ENCODE measurements around the gene MYO16. TPM values are rescaled to one million over a fixed set of nuclear protein-coding genes. Genes with fewer than 3 reads are reported as not detected.

The MYO16 gene
- total RNA-seq, 1 donor from 2014 or later, result not detected

GRCh38 chr13:109241160-109241559 lies 611.7 kb downstream of the MYO16 start:
- Mint-ChIP-seq H3K36me3 (ENCODE audit: low read depth) (no peaks in the 10 kb centered on the region), H3K9me3 (no peaks in the 10 kb centered on the region), H3K4me1 (ENCODE audit: low read depth) (no peaks in the 10 kb centered on the region), H3K27me3 (ENCODE audit: insufficient read depth) (peaks cover 3% of the 10 kb centered on the region), H3K27ac (no peak overlapping the region), H3K4me3 (no peak overlapping the region)
- intact Hi-C loops (cut with micrococcal nuclease), result no loop called here
- DNase-seq (ENCODE audit: low spot score), result no peak

- Mint-ChIP-seq H3K27me3 (ENCODE audit: insufficient read depth) (peaks cover 3% of the 10 kb centered on the region), H3K27ac (no peak overlapping the region), H3K4me3 (no peak overlapping the region), H3K9me3 (no peaks in the 10 kb centered on the region), H3K36me3 (ENCODE audit: low read depth) (no peaks in the 10 kb centered on the region), H3K4me1 (ENCODE audit: low read depth) (no peaks in the 10 kb centered on the region)
- intact Hi-C loops (cut with micrococcal nuclease), result no loop called here
- no peak for DNase-seq (ENCODE audit: low spot score)
Observed at GRCh38 chr13:109243311-109243951, 614.0 kb downstream of the MYO16 start.

GRCh38 chr13:109244566-109244965 lies 615.2 kb downstream of the MYO16 start:
- Mint-ChIP-seq H3K27me3 (ENCODE audit: insufficient read depth) (peaks cover 8% of the 10 kb centered on the region), H3K4me3 (no peak overlapping the region), H3K27ac (no peak overlapping the region), H3K4me1 (ENCODE audit: low read depth) (no peaks in the 10 kb centered on the region), H3K36me3 (ENCODE audit: low read depth) (no peaks in the 10 kb centered on the region), H3K9me3 (no peaks in the 10 kb centered on the region)
- intact Hi-C loops (cut with micrococcal nuclease), result no loop called here
- no peak for DNase-seq (ENCODE audit: low spot score)

GRCh38 chr13:109246001-109246400 lies 616.6 kb downstream of the MYO16 start:
- Mint-ChIP-seq H3K27ac (no peak overlapping the region), H3K4me3 (no peak overlapping the region), H3K36me3 (ENCODE audit: low read depth) (no peaks in the 10 kb centered on the region), H3K9me3 (no peaks in the 10 kb centered on the region), H3K4me1 (ENCODE audit: low read depth) (no peaks in the 10 kb centered on the region), H3K27me3 (ENCODE audit: insufficient read depth) (peaks cover 5% of the 10 kb centered on the region)
- intact Hi-C loops (cut with micrococcal nuclease), result no loop called here
- no peak for DNase-seq (ENCODE audit: low spot score)

GRCh38 chr13:109249780-109250528 lies 620.5 kb downstream of the MYO16 start:
- no peaks in the 10 kb centered on the region for H3K4me1 Mint-ChIP-seq (ENCODE audit: low read depth)
- no peak for DNase-seq (ENCODE audit: low spot score)
- intact Hi-C loops (cut with micrococcal nuclease), result no loop called here
- no peak overlapping the region for H3K4me3 Mint-ChIP-seq
- no peaks in the 10 kb centered on the region for H3K36me3 Mint-ChIP-seq (ENCODE audit: low read depth)
- no peak overlapping the region for H3K27ac Mint-ChIP-seq
- peaks cover 5% of the 10 kb centered on the region for H3K27me3 Mint-ChIP-seq (ENCODE audit: insufficient read depth)
- no peaks in the 10 kb centered on the region for H3K9me3 Mint-ChIP-seq

- H3K36me3 Mint-ChIP-seq (ENCODE audit: low read depth), result no peaks in the 10 kb centered on the region
- intact Hi-C loops (cut with micrococcal nuclease), result no loop called here
- H3K4me1 Mint-ChIP-seq (ENCODE audit: low read depth), result no peaks in the 10 kb centered on the region
- H3K27me3 Mint-ChIP-seq (ENCODE audit: insufficient read depth), result peaks cover 5% of the 10 kb centered on the region
- no peak overlapping the region for H3K4me3 Mint-ChIP-seq
- H3K27ac Mint-ChIP-seq, result no peak overlapping the region
- H3K9me3 Mint-ChIP-seq, result peaks cover 8% of the 10 kb centered on the region
- DNase-seq (ENCODE audit: low spot score), result no peak
Observed at GRCh38 chr13:109251956-109252355, 622.5 kb downstream of the MYO16 start.

GRCh38 chr13:109253316-109253715 lies 623.9 kb downstream of the MYO16 start:
- Mint-ChIP-seq H3K27ac (no peak overlapping the region), H3K9me3 (peaks cover 8% of the 10 kb centered on the region), H3K36me3 (ENCODE audit: low read depth) (no peaks in the 10 kb centered on the region), H3K4me3 (no peak overlapping the region), H3K27me3 (ENCODE audit: insufficient read depth) (peaks cover 5% of the 10 kb centered on the region), H3K4me1 (ENCODE audit: low read depth) (no peaks in the 10 kb centered on the region)
- no peak for DNase-seq (ENCODE audit: low spot score)
- intact Hi-C loops (cut with micrococcal nuclease), result no loop called here

- H3K9me3 Mint-ChIP-seq, result peaks cover 8% of the 10 kb centered on the region
- H3K4me1 Mint-ChIP-seq (ENCODE audit: low read depth), result no peaks in the 10 kb centered on the region
- H3K27me3 Mint-ChIP-seq (ENCODE audit: insufficient read depth), result peaks cover 2% of the 10 kb centered on the region
- no peaks in the 10 kb centered on the region for H3K36me3 Mint-ChIP-seq (ENCODE audit: low read depth)
- H3K4me3 Mint-ChIP-seq, result no peak overlapping the region
- DNase-seq (ENCODE audit: low spot score), result no peak
- intact Hi-C loops (cut with micrococcal nuclease), result no loop called here
- H3K27ac Mint-ChIP-seq, result no peak overlapping the region
Observed at GRCh38 chr13:109254274-109254673, 624.9 kb downstream of the MYO16 start.

- peaks cover 2% of the 10 kb centered on the region for H3K27me3 Mint-ChIP-seq (ENCODE audit: insufficient read depth)
- intact Hi-C loops (cut with micrococcal nuclease), result no loop called here
- no peak for DNase-seq (ENCODE audit: low spot score)
- H3K4me3 Mint-ChIP-seq, result no peak overlapping the region
- no peak overlapping the region for H3K27ac Mint-ChIP-seq
- H3K4me1 Mint-ChIP-seq (ENCODE audit: low read depth), result no peaks in the 10 kb centered on the region
- no peaks in the 10 kb centered on the region for H3K36me3 Mint-ChIP-seq (ENCODE audit: low read depth)
- H3K9me3 Mint-ChIP-seq, result peaks cover 8% of the 10 kb centered on the region
Observed at GRCh38 chr13:109255141-109255856, 625.9 kb downstream of the MYO16 start.

- no peaks in the 10 kb centered on the region for H3K4me1 Mint-ChIP-seq (ENCODE audit: low read depth)
- peaks cover 8% of the 10 kb centered on the region for H3K9me3 Mint-ChIP-seq
- no peaks in the 10 kb centered on the region for H3K36me3 Mint-ChIP-seq (ENCODE audit: low read depth)
- H3K4me3 Mint-ChIP-seq, result no peak overlapping the region
- no peak for DNase-seq (ENCODE audit: low spot score)
- no peak overlapping the region for H3K27ac Mint-ChIP-seq
- peaks cover 2% of the 10 kb centered on the region for H3K27me3 Mint-ChIP-seq (ENCODE audit: insufficient read depth)
- intact Hi-C loops (cut with micrococcal nuclease), result no loop called here
Observed at GRCh38 chr13:109256866-109257760, 627.7 kb downstream of the MYO16 start.

Measured in activated T-helper 1 cell treated with anti-CD3 and anti-CD28 coated beads, Interleukin-12 subunit alpha, Interleukin-12 subunit beta, Interleukin-2, Interleukin-4 antibody, amounts not matched to agents 30 ng/mL and 10 ng/mL and 1 ng/mL, durations not matched to agents 14 hours and 24 hours and 36 hours (primary cell).